GM18502 (cell line): Measurements from ENCODE around the gene SLC35E1.
A peak's percentile ranks its signal among the peaks of the same experiment; 100 is the strongest.
"Not testable (repeated sequence)": the region's sequence is repeated elsewhere in the genome, so short reads cannot be mapped to it uniquely, and the experiment has no call there.

Source experiments
- ATAC-seq: cut with Tn5 transposase; IDR thresholded peaks from one replicate; pipeline ENCODE4 v1.9.1; 2021; ENCODE audit warnings: mild to moderate bottlenecking; ENCODE audit not compliant: unreplicated experiment, poor library complexity

SLC35E1 gene

GRCh38 chr19:16561382-16561781 lies 10.8 kb downstream of the SLC35E1 start:
- ATAC-seq: no peak

- ATAC-seq: no peak
Measured at GRCh38 chr19:16559780-16560276, 12.4 kb downstream of the SLC35E1 start.

DNA sequence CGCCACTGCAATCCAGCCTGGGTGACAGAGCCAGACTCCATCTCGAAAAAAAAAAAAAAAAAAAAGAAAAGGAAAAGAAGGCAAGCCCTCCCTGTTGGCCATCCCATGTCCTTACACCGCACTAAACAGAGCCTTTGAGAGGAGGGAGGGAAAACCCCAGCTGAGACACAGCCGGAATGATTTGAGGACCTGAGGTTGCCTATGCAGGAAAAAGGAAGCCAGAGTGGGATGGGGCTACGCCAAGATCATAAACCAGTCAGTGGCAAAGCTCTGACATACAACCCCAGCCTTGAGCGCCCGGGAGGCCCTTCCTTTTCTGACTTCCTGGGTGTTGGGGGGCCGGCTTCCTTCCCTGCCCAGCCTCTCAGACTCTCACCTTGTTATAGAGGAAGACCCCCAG lies 17.4 kb downstream of the SLC35E1 start:
- no peak for ATAC-seq

- ATAC-seq: not testable (repeated sequence)
Measured at GRCh38 chr19:16551902-16552301, 20.3 kb downstream of the SLC35E1 start.

DNA sequence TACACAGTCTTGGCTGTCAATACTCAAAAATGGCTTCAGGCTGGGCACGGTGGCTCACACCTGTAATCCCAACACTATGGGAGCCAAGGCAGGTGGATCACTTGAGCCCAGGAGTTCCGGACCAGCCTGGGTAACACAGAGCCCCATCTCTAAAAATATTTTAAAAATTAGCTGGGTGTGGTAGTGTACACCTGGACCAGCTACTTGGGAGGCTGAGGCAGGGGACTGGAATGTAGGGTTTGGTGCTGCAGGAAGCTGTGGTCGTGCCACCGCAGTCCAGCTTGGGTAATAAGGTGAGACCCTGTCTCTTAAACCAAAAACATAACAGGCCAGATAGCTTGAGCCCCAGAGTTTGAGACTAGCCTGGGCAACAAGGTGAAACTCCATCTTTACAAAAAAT lies 23.3 kb downstream of the SLC35E1 start:
- no peak for ATAC-seq

- no peak for ATAC-seq
Measured at GRCh38 chr19:16544473-16545231, 27.6 kb downstream of the SLC35E1 start.

DNA sequence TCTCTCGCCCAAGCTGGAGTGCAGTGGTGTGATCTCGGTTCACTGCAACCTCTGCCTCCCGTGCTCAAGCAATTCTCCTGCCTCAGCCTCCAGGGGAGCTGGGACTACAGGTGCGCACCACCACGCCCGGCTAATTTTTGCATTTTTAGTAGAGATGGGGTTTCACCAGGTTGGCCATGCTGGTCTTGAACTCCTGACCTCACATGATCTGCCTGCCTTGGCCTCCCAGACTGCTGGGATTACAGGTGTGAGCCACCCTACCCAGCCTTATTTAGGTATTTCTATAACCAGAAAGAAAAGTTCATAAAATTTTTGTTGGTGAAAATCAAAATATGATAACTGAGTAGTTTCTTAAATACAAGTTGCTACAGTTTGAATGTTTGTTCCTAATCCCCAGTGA lies 28.5 kb downstream of the SLC35E1 start:
- ATAC-seq: not testable (repeated sequence)

GRCh38 chr19:16542910-16543472 lies 29.2 kb downstream of the SLC35E1 start:
- ATAC-seq: peak; percentile 15

DNA sequence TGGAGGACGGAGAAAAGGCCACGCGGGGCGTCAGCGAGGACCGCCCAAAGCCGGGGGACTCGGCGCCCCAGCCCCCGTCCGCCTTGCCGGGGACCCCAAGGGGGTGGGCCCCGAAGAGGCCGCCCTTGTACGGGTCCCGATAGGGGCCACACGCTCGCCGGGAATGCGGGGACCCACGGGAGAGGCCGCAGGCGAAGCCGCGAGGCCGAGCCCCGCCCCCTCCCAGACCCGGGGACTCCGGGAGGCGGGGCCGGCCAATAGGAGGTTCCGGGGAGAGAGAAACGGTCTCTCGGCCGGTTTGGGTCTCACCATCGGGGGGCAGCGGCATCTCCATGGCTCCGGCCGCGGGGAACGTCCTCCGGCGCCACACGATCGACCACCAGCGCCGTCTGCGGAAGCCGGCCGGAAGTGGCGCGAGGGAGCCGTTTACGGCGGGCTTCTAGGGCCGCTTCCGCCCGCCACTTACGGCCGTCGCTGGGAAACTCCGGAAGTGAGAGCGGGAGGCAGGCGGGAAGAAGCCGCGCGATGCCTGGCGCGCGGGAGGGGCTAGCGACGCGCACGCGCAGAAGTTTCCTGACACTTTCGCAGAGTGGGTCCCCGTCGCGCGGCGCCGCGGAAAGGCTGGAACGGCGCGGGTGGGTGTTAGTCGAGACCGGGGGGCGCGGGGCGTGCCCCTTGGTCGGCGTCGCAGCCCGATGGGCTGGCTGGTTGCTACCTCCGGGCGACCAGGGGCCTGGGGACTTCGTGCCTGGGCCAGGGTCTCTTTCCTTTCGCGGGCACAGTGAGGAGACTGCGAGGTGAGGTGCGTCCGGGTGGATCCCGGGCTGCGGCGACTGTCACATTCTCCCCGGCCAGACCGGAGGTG lies 29.9 kb downstream of the SLC35E1 start, which contains the start of gene CHERP:
CHERP (minus strand) TSS at position 393 of the 865 bp plus-strand sequence; CDS start at position 334, 59 bp downstream.
- peak; percentile 80 for ATAC-seq

GRCh38 chr19:16541526-16542044 lies 30.6 kb downstream of the SLC35E1 start:
- ATAC-seq: peak; percentile 8

- ATAC-seq: no peak
Measured at GRCh38 chr19:16540948-16541347, 31.3 kb downstream of the SLC35E1 start.

- no peak for ATAC-seq
Measured at GRCh38 chr19:16537111-16537510, 35.1 kb downstream of the SLC35E1 start.

DNA sequence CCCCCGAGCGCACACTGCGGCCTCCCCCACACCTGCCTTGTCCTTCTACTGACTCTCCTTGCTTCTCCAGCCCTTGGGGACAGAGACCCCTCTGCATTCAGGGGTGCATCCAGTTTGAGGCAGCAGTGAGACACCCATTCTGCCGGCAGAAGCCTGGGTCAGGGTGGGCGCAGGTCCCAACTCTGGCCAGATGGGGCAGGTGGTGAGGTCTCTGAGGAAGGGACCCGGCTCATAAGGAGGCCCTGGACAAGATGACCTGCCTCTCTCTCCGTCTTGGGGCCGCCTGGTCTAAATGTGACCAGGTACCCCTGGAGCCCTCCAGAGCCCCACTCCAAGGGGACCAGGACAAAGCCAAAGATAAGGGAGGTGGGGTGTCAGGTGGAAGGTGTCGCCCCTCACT lies 36.1 kb downstream of the SLC35E1 start:
- no peak for ATAC-seq

DNA sequence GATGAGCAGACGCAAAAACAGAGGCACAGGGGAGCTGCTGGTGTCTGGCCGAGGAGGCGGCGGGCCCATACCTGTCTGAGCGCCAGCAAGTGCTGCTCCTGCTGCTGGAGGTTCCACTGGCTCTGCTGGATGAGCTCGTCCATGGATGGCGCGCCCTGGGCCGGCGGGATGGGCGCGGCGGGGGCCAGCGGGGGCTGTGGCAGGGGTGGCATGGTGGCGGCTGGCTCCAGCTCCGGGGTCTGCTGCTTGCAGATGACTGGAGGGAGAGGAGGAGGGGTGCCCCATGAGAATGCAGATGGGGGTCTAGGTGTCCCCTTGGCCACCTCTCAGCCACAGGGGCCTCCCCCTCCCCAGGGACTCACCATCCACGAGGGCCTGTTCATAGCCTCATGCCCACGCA lies 36.8 kb downstream of the SLC35E1 start:
- ATAC-seq: no peak

GRCh38 chr19:16532440-16533234 lies 39.6 kb downstream of the SLC35E1 start:
- no peak for ATAC-seq

DNA sequence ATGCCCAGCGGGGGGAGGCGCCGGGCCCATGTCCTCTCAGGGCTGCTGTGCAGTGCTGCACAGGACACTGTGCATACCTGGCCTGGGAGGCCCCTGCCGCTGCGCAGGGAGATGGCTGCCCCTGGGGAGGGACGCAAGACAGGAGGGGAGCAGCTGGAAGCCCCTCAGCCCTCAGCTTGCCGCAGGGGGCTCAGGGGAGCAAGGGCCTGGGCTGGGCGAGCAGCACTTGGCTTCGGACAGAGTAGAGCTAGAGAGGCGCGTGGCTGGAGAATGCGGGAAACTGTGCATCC lies 40.9 kb downstream of the SLC35E1 start:
- no peak for ATAC-seq

DNA sequence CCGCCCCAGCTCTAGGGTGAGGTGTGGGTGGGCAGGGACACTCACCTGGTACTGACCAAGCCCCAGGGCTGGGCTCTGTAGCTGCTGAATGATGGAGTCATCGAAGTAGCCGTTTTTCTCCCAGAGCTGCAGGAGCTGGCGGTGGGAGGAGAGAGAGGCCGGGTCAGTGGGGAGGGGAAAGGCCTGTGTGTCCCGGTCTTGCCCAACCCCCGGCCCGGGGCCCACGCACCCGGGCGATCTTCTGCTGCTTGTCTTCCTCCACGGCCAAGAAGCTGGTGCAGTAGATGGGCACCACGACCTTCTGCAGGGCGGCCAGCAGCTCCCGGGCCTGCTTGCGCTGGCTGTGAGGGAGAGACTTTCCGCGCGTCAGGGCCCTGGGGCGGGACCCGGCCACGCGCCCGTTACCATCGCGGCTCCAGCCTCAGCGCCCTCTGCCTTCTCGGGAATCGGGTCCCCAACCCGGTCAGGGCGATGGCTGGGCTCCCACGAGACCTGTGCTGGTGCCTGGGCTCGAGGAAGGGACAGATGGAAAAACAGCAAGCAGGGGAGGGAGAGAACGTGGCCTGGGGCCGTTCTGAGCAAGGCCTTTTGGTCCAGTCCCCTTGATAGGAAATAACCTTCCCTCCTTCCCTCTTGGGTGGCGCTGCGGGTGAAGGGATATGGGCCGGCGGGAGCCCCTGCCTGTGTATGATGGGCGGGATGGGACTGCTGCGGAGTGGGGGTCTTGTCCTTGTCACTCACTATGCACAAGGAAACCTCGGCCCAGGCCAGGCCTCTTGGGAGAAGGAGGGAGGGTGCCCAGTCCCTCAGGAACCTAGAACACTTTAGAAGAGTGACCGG lies 41.5 kb downstream of the SLC35E1 start:
- ATAC-seq: no peak

GRCh38 chr19:16529466-16530144 lies 42.6 kb downstream of the SLC35E1 start:
- ATAC-seq: no peak
